GM19351 (cell line): ENCODE results near the gene GALNT18.
A peak's percentile ranks its signal among the peaks of the same experiment; 100 is the strongest.

Experiments
- ATAC-seq: cut with Tn5 transposase; IDR thresholded peaks from one replicate; pipeline ENCODE4 v1.9.1; 2021; ENCODE audit warnings: mild to moderate bottlenecking, moderate library complexity; ENCODE audit not compliant: unreplicated experiment

GALNT18 gene

GRCh38 chr11:11621573-11622339 is at the start of gene GALNT18:
Gene GALNT18 (minus strand): TSS chr11:11622005.
- peak; percentile 92 for ATAC-seq

- ATAC-seq = no peak
Observed at GRCh38 chr11:11670574-11670973, 48.8 kb upstream of the GALNT18 start.

DNA sequence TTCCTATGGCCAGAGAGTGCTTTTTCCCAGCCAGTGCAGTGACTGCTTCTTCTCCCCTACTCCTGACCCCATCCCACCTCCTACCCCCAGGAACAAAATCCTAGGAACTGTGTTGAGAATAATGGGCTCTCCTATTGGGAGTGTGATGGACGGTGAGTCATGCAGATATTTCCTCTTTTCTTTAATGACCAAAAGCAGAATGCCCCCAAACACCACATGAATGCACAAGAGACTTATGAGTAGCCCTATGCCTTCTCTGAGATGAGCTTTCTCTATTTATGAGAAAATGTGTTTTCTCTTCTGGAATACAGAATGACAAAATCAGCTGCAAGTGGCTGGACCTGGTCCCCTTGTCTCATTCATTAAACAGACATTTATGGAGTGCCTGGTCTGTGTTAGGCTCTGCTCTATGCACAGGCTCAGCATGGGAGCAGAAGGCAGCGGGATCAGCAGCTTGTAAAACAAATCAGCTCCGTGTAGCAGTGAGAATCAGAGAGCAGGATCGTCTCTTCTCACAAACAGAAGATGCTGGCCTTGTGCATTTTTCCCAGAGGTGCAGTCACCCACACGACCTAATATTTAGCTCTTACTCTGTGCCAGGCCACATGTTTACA is 47.5 kb upstream of the GALNT18 start:
- no peak for ATAC-seq

DNA sequence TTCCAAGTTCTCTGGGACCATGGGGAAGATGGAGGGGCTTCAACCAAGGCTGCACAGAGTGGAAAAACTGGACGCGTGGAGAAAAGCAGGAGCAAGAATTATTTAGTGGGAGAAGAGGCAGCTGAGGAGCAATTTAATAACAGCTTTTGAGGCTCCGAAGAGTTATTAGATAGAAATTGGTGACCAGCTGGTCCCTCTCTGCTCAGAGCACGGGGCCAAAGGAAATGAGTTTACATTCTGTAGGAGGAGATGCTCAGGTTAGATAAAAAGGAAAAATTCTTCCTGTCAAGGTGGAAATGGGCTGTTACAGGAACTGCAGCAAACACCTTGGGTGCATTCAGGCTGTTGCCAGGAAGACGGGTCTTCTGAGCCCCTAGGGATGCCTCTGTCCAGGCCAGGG is 47.0 kb upstream of the GALNT18 start:
- ATAC-seq = no peak

DNA sequence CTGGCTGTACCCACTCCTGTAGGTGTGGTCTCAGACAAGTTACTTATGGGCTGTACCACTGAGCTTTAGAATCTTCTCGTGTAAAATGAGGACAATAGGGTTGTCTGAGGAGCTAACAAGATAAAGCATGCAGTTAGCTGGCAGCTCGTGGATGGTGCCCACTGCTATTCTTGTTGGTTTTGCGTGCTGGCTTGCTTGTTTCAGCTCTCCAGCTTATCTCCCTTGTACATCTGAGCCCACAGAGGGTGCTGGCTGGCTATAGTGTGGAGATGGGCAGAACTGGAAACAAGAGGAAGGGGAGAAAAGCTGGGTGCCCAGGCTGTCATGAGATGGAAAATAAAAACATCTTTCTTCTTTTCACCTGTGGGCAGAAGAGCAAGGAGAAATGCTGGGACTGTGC is 46.5 kb upstream of the GALNT18 start:
- no peak for ATAC-seq

- no peak for ATAC-seq
Observed at GRCh38 chr11:11667056-11667455, 45.3 kb upstream of the GALNT18 start.

DNA sequence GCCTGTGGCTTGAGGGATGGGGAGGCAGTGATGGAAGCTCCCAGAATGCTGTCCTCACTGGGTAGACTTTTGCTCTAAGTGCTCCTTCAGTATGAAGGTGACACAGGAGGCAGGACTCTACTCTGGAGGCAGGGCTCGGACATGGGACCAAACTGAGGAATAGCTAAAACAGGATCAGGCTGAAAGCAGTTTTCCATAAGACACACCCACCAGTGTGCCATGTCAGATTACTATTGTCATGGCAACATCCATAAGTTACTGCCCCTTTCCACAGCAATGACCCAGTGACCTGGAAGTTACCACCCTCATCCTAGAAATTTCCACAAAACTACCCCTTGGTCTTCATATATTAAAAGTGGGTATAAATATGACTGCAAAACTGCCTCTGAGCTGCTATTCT is 43.6 kb upstream of the GALNT18 start:
- ATAC-seq = no peak

DNA sequence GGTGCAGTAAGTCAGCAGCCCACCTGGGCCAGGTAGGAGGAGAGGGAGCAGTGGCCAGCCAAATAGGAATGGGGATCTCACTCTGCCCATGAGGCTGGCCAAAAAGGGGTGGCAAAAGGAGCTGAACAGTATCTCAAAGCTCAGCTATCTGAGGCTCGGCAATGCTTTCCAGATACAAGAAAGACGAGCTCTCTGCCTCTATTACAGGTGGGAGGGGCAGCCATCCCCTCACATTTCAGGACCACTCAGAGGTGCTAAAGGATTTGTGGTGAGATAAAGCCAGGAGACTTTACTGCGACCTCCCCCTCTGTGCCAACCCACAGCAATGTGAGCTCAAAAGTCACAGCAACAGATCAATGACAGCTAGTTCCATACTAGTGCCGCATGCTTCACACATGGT is 42.1 kb upstream of the GALNT18 start:
- ATAC-seq = no peak

DNA sequence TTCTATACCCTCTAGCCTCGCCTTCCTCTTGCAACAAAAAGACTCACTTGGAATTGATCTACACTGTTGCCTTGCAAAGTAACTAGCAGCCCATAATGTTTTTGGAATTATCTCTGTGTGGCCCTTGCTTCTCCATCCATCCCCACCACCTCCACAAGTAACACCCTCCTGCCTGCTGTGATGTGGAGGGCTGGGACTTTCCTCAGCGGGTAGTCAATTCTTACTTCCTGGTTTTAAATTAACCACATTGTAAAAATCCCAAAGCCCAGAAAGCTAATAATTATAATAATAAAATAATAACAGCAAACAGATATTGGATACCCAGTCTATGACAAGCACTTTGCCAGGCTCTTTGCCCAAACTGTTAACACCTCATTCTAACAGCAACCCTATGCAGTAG is 40.8 kb upstream of the GALNT18 start:
- no peak for ATAC-seq

- no peak for ATAC-seq
Observed at GRCh38 chr11:11661326-11662040, 39.7 kb upstream of the GALNT18 start.

DNA sequence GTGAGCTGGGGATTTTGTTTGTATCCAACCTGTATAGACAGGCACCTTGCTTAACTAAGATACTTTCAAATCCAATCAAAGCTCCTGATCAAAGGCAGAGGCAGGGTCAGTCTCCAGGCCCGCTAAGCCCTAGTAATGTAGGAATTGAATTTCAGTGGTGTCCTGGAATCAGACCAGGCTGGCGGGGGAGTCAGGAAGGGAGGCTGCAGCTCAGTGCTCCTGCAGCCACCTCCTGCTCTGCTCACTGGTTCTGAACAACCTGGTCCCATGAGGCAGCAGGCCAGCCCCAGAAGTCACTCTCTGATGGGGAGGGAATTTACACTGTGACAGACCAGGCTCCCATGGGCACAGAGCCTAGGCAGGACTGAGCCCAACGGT is 38.5 kb upstream of the GALNT18 start:
- ATAC-seq = no peak

- ATAC-seq = no peak
Observed at GRCh38 chr11:11659567-11660362, 38.0 kb upstream of the GALNT18 start.

DNA sequence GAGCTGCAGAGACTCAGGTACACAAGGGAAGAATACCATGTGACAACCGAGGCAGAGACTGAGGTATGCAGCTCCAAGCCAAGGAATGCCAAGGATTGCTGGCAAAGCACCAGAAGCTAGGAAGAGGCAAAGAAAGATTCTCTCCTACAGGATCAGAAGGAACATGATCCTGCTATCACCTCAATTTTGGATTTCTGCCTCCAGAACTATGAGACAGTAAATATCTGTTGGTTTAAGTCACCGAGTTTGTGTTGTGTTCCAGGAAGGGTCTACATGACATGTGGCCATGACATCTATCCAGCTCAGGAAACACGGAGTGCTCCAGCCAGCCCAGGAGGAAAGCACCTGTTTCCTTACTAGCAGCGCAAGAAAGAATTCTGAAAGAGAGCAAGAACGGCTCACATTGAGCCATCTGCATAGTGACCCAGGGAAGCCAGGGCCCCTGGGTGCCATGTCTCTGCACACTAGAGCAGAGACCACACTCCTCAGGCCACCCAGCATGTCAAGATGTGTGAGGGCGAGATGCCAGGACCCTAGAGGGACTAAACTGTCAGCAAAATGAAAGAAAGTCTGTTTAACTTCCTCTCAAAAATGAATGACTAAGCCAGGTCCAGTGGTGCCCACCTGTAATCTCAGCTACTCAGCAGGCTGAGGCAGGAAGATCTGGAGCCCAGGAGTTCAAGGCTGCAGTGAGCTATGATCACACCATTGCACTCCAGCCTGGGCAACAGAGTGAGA is 35.6 kb upstream of the GALNT18 start:
- ATAC-seq = no peak

GRCh38 chr11:11641581-11641980 is 19.8 kb upstream of the GALNT18 start:
- no peak for ATAC-seq

GRCh38 chr11:11640996-11641395 is 19.2 kb upstream of the GALNT18 start:
- no peak for ATAC-seq

DNA sequence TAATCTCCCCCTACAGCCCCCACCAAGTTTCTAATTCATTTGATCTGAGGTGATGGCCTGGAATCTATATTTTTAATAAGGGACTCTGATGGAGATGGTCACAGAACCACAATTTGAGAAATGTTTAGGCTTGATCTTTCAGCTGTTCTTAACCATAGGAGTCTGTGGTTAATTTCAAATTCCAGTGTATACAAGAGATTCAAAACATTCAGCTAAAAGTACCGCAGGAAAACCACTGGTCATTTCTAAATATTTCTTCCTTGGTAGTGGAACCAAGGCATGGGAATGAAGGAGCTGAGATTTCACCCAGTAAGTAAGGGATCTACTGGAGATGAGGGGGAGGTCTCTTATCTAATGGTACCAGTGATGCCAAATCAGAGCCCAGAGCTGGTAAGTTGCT is 18.3 kb upstream of the GALNT18 start:
- no peak for ATAC-seq

GRCh38 chr11:11636671-11637070 is 14.9 kb upstream of the GALNT18 start:
- no peak for ATAC-seq

GRCh38 chr11:11635443-11635842 is 13.6 kb upstream of the GALNT18 start:
- no peak for ATAC-seq

- no peak for ATAC-seq
Observed at GRCh38 chr11:11629368-11629767, 7.6 kb upstream of the GALNT18 start.

- ATAC-seq = no peak
Observed at GRCh38 chr11:11628651-11629050, 6.8 kb upstream of the GALNT18 start.

GRCh38 chr11:11626128-11626527 is 4.3 kb upstream of the GALNT18 start:
- no peak for ATAC-seq
